H1 (cell line): ENCODE data around the gene SP7.

Experiments
- ATF3 ChIP-seq: IDR thresholded peaks from 2 replicates; pipeline ENCODE4 v1.6.1; 2011; ENCODE audit warnings: low read depth, mild to moderate bottlenecking, low read length; ENCODE audit not compliant: insufficient read depth
- CHD2 ChIP-seq: IDR thresholded peaks from 2 replicates; pipeline ENCODE4 v1.6.1; 2012; ENCODE audit warnings: low read length, improper control_type of control experiment
- CREB1 ChIP-seq: IDR thresholded peaks from 2 replicates; pipeline ENCODE4 v1.6.1; 2012; ENCODE audit warnings: inconsistent platforms
- EGR1 ChIP-seq: IDR thresholded peaks from 2 replicates; pipeline ENCODE4 v1.6.1; 2011; ENCODE audit warnings: low read depth, low read length, borderline replicate concordance
- EZH2 ChIP-seq: fragments of 200-600 bp; sonication (generic); IDR thresholded peaks from 2 replicates; pipeline ENCODE4 v1.7.1; 2012; ENCODE audit warnings: low read depth, mild to moderate bottlenecking, moderate library complexity, low read length, inconsistent platforms; ENCODE audit not compliant: severe bottlenecking
- GTF2F1 ChIP-seq: IDR thresholded peaks from 2 replicates; pipeline ENCODE4 v1.6.1; 2012; ENCODE audit warnings: low read depth, low read length, improper control_type of control experiment, borderline replicate concordance
- POLR2AphosphoS5 ChIP-seq: IDR thresholded peaks from 2 replicates; pipeline ENCODE4 v1.6.1; 2011; ENCODE audit warnings: low read depth, low read length
- ZNF274 ChIP-seq: IDR thresholded peaks from 2 replicates; pipeline ENCODE4 v1.7.0; 2012; ENCODE audit warnings: low read length, borderline replicate concordance; ENCODE audit errors: extremely low read depth
- TF ChIP-seq, protein P1 (sequence below), 3 experiments: IDR thresholded peaks; 1 replicate in 2 of 3; 2 replicates in 1 of 3; pipeline versions ENCODE4 v1.5.1 to v1.6.1; 2011; ENCODE audit warnings: low read length in 3 of 3, mild to moderate bottlenecking in 3 of 3, inconsistent platforms in 2 of 3, low read depth in 1 of 3, moderate library complexity in 1 of 3; ENCODE audit not compliant: insufficient read depth in 1 of 3; ENCODE audit errors: control extremely low read depth in 1 of 3

DNA sequence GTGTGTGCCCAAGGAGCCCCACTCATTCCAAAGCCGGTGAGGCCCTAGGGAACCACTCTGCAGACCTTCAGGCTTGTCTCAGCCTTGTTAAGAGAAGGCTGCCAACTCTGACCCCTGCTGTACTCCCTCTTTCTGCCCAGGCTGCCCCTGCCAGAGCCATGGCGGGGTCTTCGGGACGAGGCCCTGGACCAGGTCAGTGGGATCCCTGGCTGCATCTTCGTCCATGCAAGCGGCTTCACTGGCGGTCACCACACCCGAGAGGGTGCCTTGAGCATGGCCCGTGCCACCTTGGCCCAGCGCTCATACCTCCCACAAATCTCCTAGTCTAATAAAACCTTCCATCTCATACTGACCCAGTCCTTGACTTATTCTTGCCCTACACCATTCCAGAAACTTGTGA is 29.3 kb downstream of the SP7 start:
- TF ChIP-seq ATF3 (no peak), EZH2 (no peak), CHD2 (no peak), GTF2F1 (no peak), ZNF274 (no peak), POLR2AphosphoS5 (no peak), CREB1 (no peak), EGR1 (no peak)
- TF ChIP-seq, protein P1, sequence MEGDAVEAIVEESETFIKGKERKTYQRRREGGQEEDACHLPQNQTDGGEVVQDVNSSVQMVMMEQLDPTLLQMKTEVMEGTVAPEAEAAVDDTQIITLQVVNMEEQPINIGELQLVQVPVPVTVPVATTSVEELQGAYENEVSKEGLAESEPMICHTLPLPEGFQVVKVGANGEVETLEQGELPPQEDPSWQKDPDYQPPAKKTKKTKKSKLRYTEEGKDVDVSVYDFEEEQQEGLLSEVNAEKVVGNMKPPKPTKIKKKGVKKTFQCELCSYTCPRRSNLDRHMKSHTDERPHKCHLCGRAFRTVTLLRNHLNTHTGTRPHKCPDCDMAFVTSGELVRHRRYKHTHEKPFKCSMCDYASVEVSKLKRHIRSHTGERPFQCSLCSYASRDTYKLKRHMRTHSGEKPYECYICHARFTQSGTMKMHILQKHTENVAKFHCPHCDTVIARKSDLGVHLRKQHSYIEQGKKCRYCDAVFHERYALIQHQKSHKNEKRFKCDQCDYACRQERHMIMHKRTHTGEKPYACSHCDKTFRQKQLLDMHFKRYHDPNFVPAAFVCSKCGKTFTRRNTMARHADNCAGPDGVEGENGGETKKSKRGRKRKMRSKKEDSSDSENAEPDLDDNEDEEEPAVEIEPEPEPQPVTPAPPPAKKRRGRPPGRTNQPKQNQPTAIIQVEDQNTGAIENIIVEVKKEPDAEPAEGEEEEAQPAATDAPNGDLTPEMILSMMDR (IDR thresholded peaks at IDR 0.05; ENCODE audit: control extremely low read depth in 1 of 3, insufficient read depth in 1 of 3, low read depth in 1 of 3, low read length in 3 of 3) = no peak
